SK-N-SH treated with all-trans-retinoic acid at 6 μM for 48 hours (cell line): ENCODE data around the gene LYG2.

Experiments
- ESRRG ChIP-seq: fragments of 250-450 bp; sonication (Bioruptor Pico); IDR thresholded peaks from 2 replicates; pipeline ENCODE4 v1.6.1; 2021; ENCODE audit warnings: mild to moderate bottlenecking
- GLIS3 ChIP-seq: fragments of 250-450 bp; sonication (Bioruptor Pico); IDR thresholded peaks from 2 replicates; pipeline ENCODE4 v1.5.0; 2020; ENCODE audit warnings: mild to moderate bottlenecking, moderate library complexity
- RARB ChIP-seq: fragments of 250-450 bp; sonication (Bioruptor Pico); IDR thresholded peaks from 2 replicates; pipeline ENCODE4 v1.8.0; 2021; ENCODE audit warnings: mild to moderate bottlenecking, moderate library complexity
- SNAI2 ChIP-seq: fragments of 250-450 bp; sonication (Bioruptor Pico); IDR thresholded peaks from 2 replicates; pipeline ENCODE4 v1.5.0; 2020; ENCODE audit warnings: mild to moderate bottlenecking, moderate library complexity
- ZC3H10 ChIP-seq: fragments of 250-450 bp; sonication (Bioruptor Pico); IDR thresholded peaks from 2 replicates; pipeline ENCODE4 v1.5.1; 2021; ENCODE audit warnings: mild to moderate bottlenecking, moderate library complexity
- ZFP3 ChIP-seq: fragments of 250-450 bp; sonication (Bioruptor Pico); IDR thresholded peaks from 2 replicates; pipeline ENCODE4 v1.5.0; 2020; ENCODE audit warnings: mild to moderate bottlenecking, moderate library complexity
- ZNF8 ChIP-seq: fragments of 450-650 bp; formaldehyde crosslinking; IDR thresholded peaks from 2 replicates; pipeline ENCODE4 v1.5.0; 2020; ENCODE audit warnings: mild to moderate bottlenecking, moderate library complexity

GRCh38 chr2:99240431-99240830 is 15.0 kb downstream of the LYG2 start:
- TF ChIP-seq ZFP3 (CRISPR knock-in tag) (no peak), ZNF8 (no peak), GLIS3 (CRISPR knock-in tag) (no peak), RARB (CRISPR knock-in tag) (no peak), ESRRG (CRISPR knock-in tag) (no peak), SNAI2 (CRISPR knock-in tag) (no peak), ZC3H10 (CRISPR knock-in tag) (no peak)
